Natural killer cell (primary cell): ENCODE measurements around the gene RSRP1. TPM values are rescaled to one million over a fixed set of nuclear protein-coding genes. Genes with fewer than 3 reads are reported as not detected.
"Not testable (repeated sequence)": the region's sequence is repeated elsewhere in the genome, so short reads cannot be mapped to it uniquely, and the experiment has no call there.

Experiments used
- ATAC-seq, 3 donors: fragments of 150-1000 bp in 2 of 3; fragments of 200-7000 bp in 1 of 3; cut with Tn5 transposase; 1 replicate in 1 of 3; 2 replicates in 2 of 3; pipeline ENCODE4 v1.10.0; 2021; ENCODE audit warnings: mild to moderate bottlenecking in 2 of 3, moderate library complexity in 2 of 3
- DNase-seq, 2 donors: peaks; one replicate each; pipeline versions ENCODE4 v3.0.0 to v3.0.0-alpha.2; 2013 to 2021; ENCODE audit warnings: mixed read lengths in 1 of 2
- H3K27ac ChIP-seq: one replicate; pipeline ENCODE4 v1.5.1; 2013; ENCODE audit warnings: mild to moderate bottlenecking, low read length
- H3K27me3 ChIP-seq: one replicate; pipeline ENCODE4 v1.6.1; 2013; ENCODE audit warnings: low read length; ENCODE audit not compliant: control insufficient read depth, insufficient read depth
- H3K36me3 ChIP-seq: one replicate; pipeline ENCODE4 v1.6.1; 2013; ENCODE audit warnings: low read length; ENCODE audit not compliant: control insufficient read depth, insufficient read depth
- H3K4me1 ChIP-seq: one replicate; pipeline ENCODE4 v1.6.1; 2013; ENCODE audit warnings: low read length; ENCODE audit not compliant: control insufficient read depth, insufficient read depth
- H3K4me3 ChIP-seq: one replicate; pipeline ENCODE4 v1.5.1; 2013; ENCODE audit warnings: low read length
- H3K9me3 ChIP-seq: one replicate; pipeline ENCODE4 v1.6.1; 2013; ENCODE audit warnings: low read length; ENCODE audit not compliant: control insufficient read depth, insufficient read depth
- H3K27ac Mint-ChIP-seq, 2 donors: one replicate each; pipeline ENCODE4 v1.8.0; 2022; ENCODE audit warnings: mild to moderate bottlenecking in 2 of 2, mixed read lengths in 2 of 2, moderate library complexity in 1 of 2
- H3K27me3 Mint-ChIP-seq, 2 donors: one replicate each; pipeline ENCODE4 v1.8.0; 2022; ENCODE audit warnings: low read depth in 2 of 2, mixed read lengths in 2 of 2
- H3K36me3 Mint-ChIP-seq: one replicate; pipeline ENCODE4 v1.8.0; 2022; ENCODE audit warnings: mixed read lengths
- H3K4me1 Mint-ChIP-seq, 2 donors: one replicate each; pipeline ENCODE4 v1.8.0; 2022; ENCODE audit warnings: mixed read lengths in 2 of 2
- H3K4me3 Mint-ChIP-seq: one replicate; pipeline ENCODE4 v1.8.0; 2022; ENCODE audit warnings: mild to moderate bottlenecking, moderate library complexity, mixed read lengths
- H3K9me3 Mint-ChIP-seq, 2 donors: one replicate each; pipeline ENCODE4 v1.8.0; 2022; ENCODE audit warnings: mixed read lengths in 2 of 2
- WGBS: methylation state at CpG from one replicate; pipeline ENCODE4 v1.1.7; 2013; ENCODE audit warnings: missing lambda C conversion rate; ENCODE audit not compliant: insufficient coverage; 5-methylcytosine and 5-hydroxymethylcytosine counted together
- intact Hi-C: fragments of 100-400 bp; cut with micrococcal nuclease; formaldehyde crosslinking; loops from one replicate; pipeline ENCODE4 v1.14.2; 2022
- total RNA-seq, 4 donors: library from RNA; stranded (reverse); fragments of 120-200 nt in 1 of 4; gene quantifications; one replicate each; pipeline versions ENCODE4 v1.2.3 to v1.2.4, GENCODE V29; 2013 to 2022
- TF ChIP-seq, protein P1 (sequence below): fragments of 200-600 bp; IDR thresholded peaks from one replicate; pipeline ENCODE4 v1.8.0; 2022; ENCODE audit warnings: antibody characterized with exemption

The RSRP1 gene
- total RNA-seq, 3 donors from 2014 or later (not counting 1 experiment from before 2014, with no cell fraction given): 473 to 602 (median 589) TPM

DNA sequence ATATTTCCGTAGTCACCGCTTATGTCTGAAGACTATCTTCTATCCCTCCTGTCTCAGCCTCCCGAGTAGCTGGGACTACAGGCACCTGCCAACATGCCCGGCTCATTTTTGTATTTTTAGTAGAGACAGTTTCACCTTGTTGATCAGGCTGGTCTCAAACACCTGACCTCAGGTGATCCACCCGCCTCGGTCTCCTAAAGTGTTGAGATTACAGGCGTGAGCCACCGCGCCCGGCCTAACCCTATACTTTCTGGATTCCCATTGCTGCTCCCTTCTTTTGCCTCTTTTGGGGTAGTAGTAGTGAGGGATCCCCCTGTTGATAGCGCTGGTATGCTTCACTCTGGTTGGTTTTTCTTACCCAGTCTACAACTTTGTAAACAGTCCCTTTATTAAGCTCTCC lies 9.2 kb downstream of the RSRP1 start:
- peaks cover 11% of the 10 kb centered on the region for H3K36me3 Mint-ChIP-seq
- no peaks in the 10 kb centered on the region for H3K9me3 ChIP-seq
- peaks cover 36% of the 10 kb centered on the region for H3K4me1 ChIP-seq
- H3K4me3 ChIP-seq: no peak overlapping the region
- ATAC-seq: no peak
- peaks cover 19 to 24% of the 10 kb centered on the region in 2 donors for H3K4me1 Mint-ChIP-seq
- no peaks in the 10 kb centered on the region for H3K27me3 ChIP-seq
- 98% methylated on average over 10 of the region's 11 CpGs for WGBS
- intact Hi-C loops: no loop called here
- no peak for DNase-seq
- TF ChIP-seq, protein P1, sequence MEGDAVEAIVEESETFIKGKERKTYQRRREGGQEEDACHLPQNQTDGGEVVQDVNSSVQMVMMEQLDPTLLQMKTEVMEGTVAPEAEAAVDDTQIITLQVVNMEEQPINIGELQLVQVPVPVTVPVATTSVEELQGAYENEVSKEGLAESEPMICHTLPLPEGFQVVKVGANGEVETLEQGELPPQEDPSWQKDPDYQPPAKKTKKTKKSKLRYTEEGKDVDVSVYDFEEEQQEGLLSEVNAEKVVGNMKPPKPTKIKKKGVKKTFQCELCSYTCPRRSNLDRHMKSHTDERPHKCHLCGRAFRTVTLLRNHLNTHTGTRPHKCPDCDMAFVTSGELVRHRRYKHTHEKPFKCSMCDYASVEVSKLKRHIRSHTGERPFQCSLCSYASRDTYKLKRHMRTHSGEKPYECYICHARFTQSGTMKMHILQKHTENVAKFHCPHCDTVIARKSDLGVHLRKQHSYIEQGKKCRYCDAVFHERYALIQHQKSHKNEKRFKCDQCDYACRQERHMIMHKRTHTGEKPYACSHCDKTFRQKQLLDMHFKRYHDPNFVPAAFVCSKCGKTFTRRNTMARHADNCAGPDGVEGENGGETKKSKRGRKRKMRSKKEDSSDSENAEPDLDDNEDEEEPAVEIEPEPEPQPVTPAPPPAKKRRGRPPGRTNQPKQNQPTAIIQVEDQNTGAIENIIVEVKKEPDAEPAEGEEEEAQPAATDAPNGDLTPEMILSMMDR: no peak
- no peaks in the 10 kb centered on the region for H3K27me3 Mint-ChIP-seq
- H3K27ac Mint-ChIP-seq: peak overlapping the region; percentile 4 to 51
- no peaks in the 10 kb centered on the region for H3K9me3 Mint-ChIP-seq
- peaks cover 14% of the 10 kb centered on the region for H3K36me3 ChIP-seq
- H3K27ac ChIP-seq: no peak overlapping the region
- H3K4me3 Mint-ChIP-seq: peak overlapping the region; percentile 6

DNA sequence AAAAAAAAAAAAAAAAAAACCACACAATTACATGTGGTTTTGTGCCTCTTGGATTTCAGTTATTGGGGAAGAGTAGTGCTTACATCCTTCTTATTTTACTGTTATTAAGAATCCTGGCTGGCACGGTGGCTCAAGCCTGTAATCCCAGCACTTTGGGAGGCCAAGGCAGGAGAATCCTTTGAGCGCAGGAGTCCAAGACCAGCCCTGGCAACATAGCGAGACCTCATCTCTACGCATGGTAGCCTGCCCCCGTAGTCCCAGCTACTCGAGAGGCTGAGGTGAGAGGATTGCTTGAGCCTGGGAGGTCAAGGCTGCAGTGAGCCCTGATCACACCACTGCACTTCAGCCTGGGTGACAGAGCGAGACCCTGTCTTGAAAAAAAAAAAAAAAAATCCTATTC lies 11.0 kb downstream of the RSRP1 start:
- H3K4me3 ChIP-seq, ATAC-seq, H3K36me3 ChIP-seq, H3K27ac Mint-ChIP-seq, H3K9me3 ChIP-seq, H3K36me3 Mint-ChIP-seq, H3K27me3 Mint-ChIP-seq, DNase-seq, H3K27me3 ChIP-seq, intact Hi-C loops, H3K9me3 Mint-ChIP-seq, H3K4me3 Mint-ChIP-seq, H3K27ac ChIP-seq: not testable (repeated sequence)
- peaks cover 43% of the 10 kb centered on the region for H3K4me1 ChIP-seq
- 88% methylated on average over 6 of the region's 7 CpGs for WGBS
- H3K4me1 Mint-ChIP-seq: peaks cover 16 to 19% of the 10 kb centered on the region in 2 donors

DNA sequence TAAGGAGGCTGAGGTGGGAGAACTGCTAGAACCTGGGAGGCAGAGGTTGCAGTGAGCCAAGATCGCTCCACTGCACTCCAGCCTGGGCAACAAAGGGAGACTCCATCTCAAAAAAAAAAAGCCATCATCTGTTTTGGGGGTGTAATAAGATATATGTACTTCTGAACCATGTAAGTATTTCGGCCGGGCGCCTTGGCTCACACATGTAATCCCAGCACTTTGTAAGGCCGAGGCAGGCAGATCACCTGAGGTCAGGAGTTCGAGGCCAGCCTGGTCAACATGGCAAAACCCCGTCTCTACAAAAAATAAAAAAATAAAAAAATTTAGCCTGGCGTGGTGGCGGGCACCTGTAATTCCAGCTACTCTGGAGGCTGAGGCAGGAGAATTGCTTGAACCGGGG lies 11.8 kb downstream of the RSRP1 start:
- intact Hi-C loops, H3K27ac Mint-ChIP-seq: not testable (repeated sequence)
- peaks cover 37% of the 10 kb centered on the region for H3K4me1 ChIP-seq

DNA sequence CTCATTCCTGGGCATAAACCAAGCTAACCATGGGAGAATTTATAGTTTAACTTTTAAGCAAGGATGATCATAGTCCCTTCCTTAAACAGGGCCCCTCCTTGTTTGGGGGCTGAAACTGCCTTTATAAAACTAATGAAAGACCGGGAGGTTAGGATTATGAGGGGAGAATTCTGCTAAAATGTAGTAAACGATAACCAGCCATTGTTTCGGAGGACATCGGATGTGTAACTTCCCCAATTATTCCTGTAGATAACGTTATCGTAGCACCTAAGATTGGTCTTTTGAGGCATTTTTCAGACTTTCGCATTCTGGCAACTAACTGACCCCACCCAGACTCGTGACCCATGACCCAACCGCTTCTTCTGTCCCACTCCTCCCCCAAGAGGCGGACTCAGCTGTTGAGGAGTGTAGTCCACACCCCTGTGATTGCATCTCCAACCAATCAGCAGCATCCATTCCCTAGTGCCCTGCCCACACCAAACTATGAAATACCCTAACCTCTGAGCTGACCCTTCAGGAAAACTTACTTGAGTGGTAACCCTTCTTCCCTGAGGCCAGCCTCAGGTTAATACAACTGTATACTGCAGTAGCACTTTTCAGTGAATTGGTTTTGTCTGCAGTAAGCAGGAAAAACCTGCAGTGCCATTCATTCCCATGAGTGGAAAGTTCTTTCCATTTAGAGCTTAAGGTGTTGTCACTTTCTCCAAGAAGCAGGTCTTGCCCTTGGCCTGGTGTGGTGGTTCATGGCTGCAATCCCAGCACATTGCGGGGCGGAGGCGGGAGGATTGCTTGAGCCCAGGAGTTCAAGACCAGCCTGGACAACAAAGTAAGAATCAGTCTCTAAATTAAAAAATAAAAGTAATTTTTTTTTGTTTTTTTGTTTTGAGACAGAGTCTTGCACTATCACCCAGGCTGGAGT lies 14.1 kb downstream of the RSRP1 start:
- Mint-ChIP-seq H3K9me3 (no peaks in the 10 kb centered on the region), H3K4me1 (peaks cover 0 to 2% of the 10 kb centered on the region in 2 donors), H3K4me3 (no peak overlapping the region), H3K27ac (no peak overlapping the region), H3K36me3 (peaks cover 9% of the 10 kb centered on the region), H3K27me3 (no peaks in the 10 kb centered on the region)
- Histone ChIP-seq H3K9me3 (no peaks in the 10 kb centered on the region), H3K4me1 (peaks cover 21% of the 10 kb centered on the region), H3K4me3 (peak overlapping the region; percentile 68), H3K27me3 (no peaks in the 10 kb centered on the region), H3K27ac (peak overlapping the region; percentile 87), H3K36me3 (peaks cover 18% of the 10 kb centered on the region)
- TF ChIP-seq, protein P1: no peak
- ATAC-seq (peak; percentile 57 to 73 (median 62)), DNase-seq (peak; percentile 51 to 73)
- intact Hi-C loops: loop anchor here (1.0 kb wide), 1 partner anchor 14 kb away; the partner anchor contains the start of gene RSRP1
- 23% methylated on average over 13 of the region's 13 CpGs for WGBS

More for the DNA sequence above, 11.8 kb downstream of the RSRP1 start:
- not testable (repeated sequence) for H3K9me3 ChIP-seq, H3K9me3 Mint-ChIP-seq, H3K36me3 Mint-ChIP-seq, ATAC-seq, H3K4me3 Mint-ChIP-seq, H3K27ac ChIP-seq, H3K27me3 Mint-ChIP-seq, H3K36me3 ChIP-seq, H3K27me3 ChIP-seq, DNase-seq, H3K4me3 ChIP-seq
- WGBS: 100% methylated on average over 10 of the region's 10 CpGs
- H3K4me1 Mint-ChIP-seq: peaks cover 14 to 15% of the 10 kb centered on the region in 2 donors
